COLO668 (cell line): ENCODE results near the gene CPLX3.
A peak's percentile ranks its signal among the peaks of the same experiment; 100 is the strongest.

Source experiments
- DNase-seq: peaks from one replicate; lab custom pipeline; 2025; ENCODE audit not compliant: unreplicated experiment; lab: John Stamatoyannopoulos, UW

Gene CPLX3

GRCh38 chr15:74869726-74870407, 43.4 kb downstream of the CPLX3 start:
- DNase-seq, result no peak

- no peak for DNase-seq
Measured at GRCh38 chr15:74870436-74871215, 44.2 kb downstream of the CPLX3 start.

GRCh38 chr15:74872702-74873035, 46.2 kb downstream of the CPLX3 start:
- DNase-seq, result no peak

- DNase-seq, result peak; percentile 92
Measured at GRCh38 chr15:74873036-74873755, 46.8 kb downstream of the CPLX3 start, which contains the start of gene SCAMP2. SCAMP2 (minus strand) TSS chr15:74873365; CDS start chr15:74873255, 110 bp downstream.

GRCh38 chr15:74873756-74874424, 47.5 kb downstream of the CPLX3 start:
- peak; percentile 21 for DNase-seq

GRCh38 chr15:74878273-74878672, 51.8 kb downstream of the CPLX3 start:
- no peak for DNase-seq
